CD4-positive, alpha-beta T cell (primary cell): Measurements from ENCODE around the gene MAP2K4. TPM values are rescaled to one million over a fixed set of nuclear protein-coding genes. Genes with fewer than 3 reads are reported as not detected.

Experiments used
- ATAC-seq: fragments of 200-7000 bp; cut with Tn5 transposase; one replicate; pipeline ENCODE4 v1.10.0; 2022; ENCODE audit warnings: mild to moderate bottlenecking; ENCODE audit not compliant: poor library complexity
- CTCF ChIA-PET: fragments of 350-600 bp; sonication (Branson Sonifier 250); formaldehyde crosslinking; loops from one replicate; lab custom pipeline; 2021; ENCODE audit warnings: antibody characterized with exemption, inconsistent platforms; lab: Charles Lee
- POLR2A ChIA-PET: fragments of 350-600 bp; sonication (Branson Sonifier 250); formaldehyde crosslinking; loops from one replicate; lab custom pipeline; 2021; ENCODE audit warnings: antibody characterized with exemption, inconsistent platforms; lab: Charles Lee
- DNase-seq, 14 experiments: peaks; one replicate each; pipeline ENCODE4 v3.0.0-alpha.2; 2013 to 2020; ENCODE audit warnings: mixed read lengths in 2 of 14
- H3K27ac ChIP-seq, 2 donors: one replicate each; pipeline versions ENCODE4 v1.5.1 to v1.7.0; 2013; ENCODE audit warnings: low read length in 2 of 2, low read depth in 1 of 2, mild to moderate bottlenecking in 1 of 2
- H3K27me3 ChIP-seq, 2 experiments: 1 replicate in 1 of 2; 2 replicates in 1 of 2; pipeline versions ENCODE4 v1.6.1 to v1.7.0; 2013; ENCODE audit warnings: low read length in 2 of 2, control low read depth in 1 of 2, mild to moderate bottlenecking in 1 of 2, moderate library complexity in 1 of 2; ENCODE audit not compliant: insufficient read depth in 2 of 2, control insufficient read depth in 1 of 2
- H3K36me3 ChIP-seq: one replicate; pipeline ENCODE4 v1.6.1; 2013; ENCODE audit warnings: low read length, control low read depth; ENCODE audit not compliant: insufficient read depth
- H3K4me1 ChIP-seq: one replicate; pipeline ENCODE4 v1.6.1; 2013; ENCODE audit warnings: low read length, control low read depth; ENCODE audit not compliant: insufficient read depth
- H3K4me3 ChIP-seq: one replicate; pipeline ENCODE4 v1.5.1; 2013; ENCODE audit warnings: mild to moderate bottlenecking, low read length, moderate library complexity
- H3K9me3 ChIP-seq, 2 experiments: 1 replicate in 1 of 2; 2 replicates in 1 of 2; pipeline versions ENCODE4 v1.6.1 to v1.7.0; 2013; ENCODE audit warnings: low read length in 2 of 2, mild to moderate bottlenecking in 2 of 2, control low read depth in 1 of 2, moderate library complexity in 1 of 2; ENCODE audit not compliant: control insufficient read depth in 1 of 2, insufficient read depth in 1 of 2
- H3K27ac Mint-ChIP-seq: one replicate; pipeline ENCODE4 v1.8.0; 2020; ENCODE audit warnings: mixed read lengths
- H3K27me3 Mint-ChIP-seq: one replicate; pipeline ENCODE4 v1.8.0; 2021; ENCODE audit warnings: mixed read lengths
- H3K36me3 Mint-ChIP-seq: one replicate; pipeline ENCODE4 v1.8.0; 2021; ENCODE audit warnings: low read depth, mixed read lengths
- H3K4me1 Mint-ChIP-seq: one replicate; pipeline ENCODE4 v1.8.0; 2021; ENCODE audit warnings: low read depth, mixed read lengths
- H3K4me3 Mint-ChIP-seq: one replicate; pipeline ENCODE4 v1.8.0; 2020; ENCODE audit warnings: mild to moderate bottlenecking, mixed read lengths
- H3K9me3 Mint-ChIP-seq: one replicate; pipeline ENCODE4 v1.8.0; 2020; ENCODE audit warnings: mixed read lengths
- CTCF ChIP-seq: fragments of 200-600 bp; IDR thresholded peaks from one replicate; pipeline ENCODE4 v1.8.0; 2022; ENCODE audit warnings: antibody characterized with exemption, mild to moderate bottlenecking
- intact Hi-C, 2 experiments: fragments of 100-400 bp; cut with DNase I in 1 of 2; cut with micrococcal nuclease in 1 of 2; formaldehyde crosslinking; loops; one replicate each; pipeline versions ENCODE4 v1.15.1 to v1.9.0; 2023 to 2025; cut with DNase I, micrococcal nuclease
- total RNA-seq, 174 experiments: library from RNA in 2 of 174; stranded (reverse) in 2 of 174; gene quantifications; one replicate each; pipeline ENCODE4 v1.2.3 and lab custom pipeline; 2021 to 2026

Gene MAP2K4
- total RNA-seq, 2 experiments from 2014 or later: 22.4 to 22.6 TPM

DNA sequence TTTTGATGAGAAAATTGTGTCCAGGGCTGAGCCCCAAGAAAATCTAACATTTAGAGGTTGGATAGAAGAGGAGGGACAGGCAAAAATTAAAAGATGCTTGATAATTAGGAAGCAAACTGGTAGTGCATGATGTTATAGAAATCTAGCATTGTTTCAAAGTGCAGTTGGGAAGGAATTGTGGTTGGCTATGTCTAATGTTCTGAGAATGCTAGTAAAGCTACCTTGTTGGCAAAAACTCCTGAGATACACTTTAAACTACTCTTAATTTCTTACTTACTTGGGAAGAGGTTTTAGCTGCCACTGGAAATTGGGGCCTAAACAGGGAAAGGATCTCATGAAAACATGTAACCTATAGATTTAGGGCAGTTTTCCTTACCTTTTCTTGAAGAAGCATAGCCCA, 48.3 kb downstream of the MAP2K4 start:
- Histone ChIP-seq H3K36me3 (peaks cover 13% of the 10 kb centered on the region), H3K4me1 (no peaks in the 10 kb centered on the region), H3K9me3 (no peaks in the 10 kb centered on the region), H3K27ac (no peak overlapping the region), H3K27me3 (no peaks in the 10 kb centered on the region), H3K4me3 (no peak overlapping the region)
- ChIA-PET POLR2A (no interaction called here), CTCF (no interaction called here)
- DNase-seq (no peak), ATAC-seq (no peak)
- Mint-ChIP-seq H3K9me3 (no peaks in the 10 kb centered on the region), H3K27ac (no peak overlapping the region), H3K4me3 (no peak overlapping the region), H3K4me1 (peaks cover 9% of the 10 kb centered on the region), H3K36me3 (peaks cover 51% of the 10 kb centered on the region), H3K27me3 (no peaks in the 10 kb centered on the region)
- intact Hi-C loops: no loop called here
- no peak for TF ChIP-seq CTCF

- CTCF ChIA-PET: no interaction called here
- peaks cover 7% of the 10 kb centered on the region for H3K36me3 ChIP-seq
- H3K9me3 ChIP-seq: no peaks in the 10 kb centered on the region
- H3K4me3 ChIP-seq: no peak overlapping the region
- Mint-ChIP-seq H3K4me3 (no peak overlapping the region), H3K27me3 (no peaks in the 10 kb centered on the region), H3K9me3 (no peaks in the 10 kb centered on the region), H3K4me1 (peaks cover 14% of the 10 kb centered on the region), H3K27ac (no peak overlapping the region), H3K36me3 (peaks cover 54% of the 10 kb centered on the region)
- no peaks in the 10 kb centered on the region for H3K27me3 ChIP-seq
- no peak for ATAC-seq
- POLR2A ChIA-PET: no interaction called here
- no peak for DNase-seq
- intact Hi-C loops: no loop called here
- no peak for TF ChIP-seq CTCF
- H3K4me1 ChIP-seq: no peaks in the 10 kb centered on the region
- H3K27ac ChIP-seq: no peak overlapping the region
These were observed 49.9 kb downstream of the MAP2K4 start for GRCh38 chr17:12070561-12070960.

DNA sequence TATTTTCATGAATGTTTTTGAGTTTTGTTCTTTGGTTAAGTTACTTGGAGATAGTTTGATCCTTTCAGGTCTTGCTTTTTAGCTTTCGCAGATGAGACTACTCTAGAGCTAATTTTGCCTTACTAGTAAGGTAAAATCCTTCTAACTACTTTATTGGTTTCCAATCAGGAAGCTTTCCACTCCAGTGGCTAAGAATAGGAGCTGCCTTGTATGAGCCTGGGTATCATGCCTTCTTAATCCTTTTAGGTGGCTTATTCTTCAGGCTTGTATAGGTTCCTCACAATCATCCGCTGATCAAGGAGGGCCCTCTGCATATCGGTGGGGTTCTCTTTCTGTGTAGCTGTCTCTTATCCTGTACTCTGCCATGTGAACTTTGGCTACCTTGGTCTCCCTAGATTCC, 53.7 kb downstream of the MAP2K4 start:
- H3K27me3 Mint-ChIP-seq: no peaks in the 10 kb centered on the region
- DNase-seq (no peak), ATAC-seq (no peak)
- Histone ChIP-seq H3K27ac (no peak overlapping the region), H3K4me1 (no peaks in the 10 kb centered on the region), H3K9me3 (no peaks in the 10 kb centered on the region), H3K4me3 (no peak overlapping the region), H3K36me3 (peaks cover 22% of the 10 kb centered on the region), H3K27me3 (no peaks in the 10 kb centered on the region)
- ChIA-PET CTCF (no interaction called here), POLR2A (no interaction called here)
- TF ChIP-seq CTCF: no peak
- intact Hi-C loops: no loop called here
- no peaks in the 10 kb centered on the region for H3K9me3 Mint-ChIP-seq
- peaks cover 79% of the 10 kb centered on the region for H3K36me3 Mint-ChIP-seq
- no peak overlapping the region for H3K27ac Mint-ChIP-seq
- peaks cover 31% of the 10 kb centered on the region for H3K4me1 Mint-ChIP-seq
- H3K4me3 Mint-ChIP-seq: no peak overlapping the region
